ENCODE results near the gene FANCD2OS.

Gene FANCD2OS

GRCh38 chr3:10055097-10055496 is 53.0 kb downstream of the FANCD2OS start:
- Mint-ChIP-seq H3K4me1 (ENCODE audit: low read depth) (no peaks in the 10 kb centered on the region), H3K9me3 (no peaks in the 10 kb centered on the region), H3K27ac (no peak overlapping the region), H3K4me3 (no peak overlapping the region), H3K36me3 (ENCODE audit: low read depth) (peaks cover 84% of the 10 kb centered on the region), H3K27me3 (no peaks in the 10 kb centered on the region)
- no peak for DNase-seq

Measured in activated T-cell treated with anti-CD3 and anti-CD28 coated beads, Interleukin-2, amount 50 U/mL, for 24 hours (primary cell).